CD14-positive monocyte (primary cell): ENCODE data around the gene KMT2B. TPM values are rescaled to one million over a fixed set of nuclear protein-coding genes. Genes with fewer than 3 reads are reported as not detected.

Experiments
- DNase-seq, 3 donors: peaks; one replicate each; pipeline ENCODE4 v3.0.0-alpha.2; 2011 to 2022
- H2AFZ ChIP-seq: 2 replicates; pipeline ENCODE4 v1.6.0; 2012; ENCODE audit warnings: mild to moderate bottlenecking, low read depth, low read length, inconsistent platforms; ENCODE audit not compliant: insufficient read depth, poor library complexity, severe bottlenecking
- H3K27ac ChIP-seq, 2 donors: 1 replicate in 1 of 2; 2 replicates in 1 of 2; pipeline ENCODE4 v1.5.1; 2012 to 2013; ENCODE audit warnings: low read length in 2 of 2, control low read depth in 1 of 2, inconsistent platforms in 1 of 2, low read depth in 1 of 2, mild to moderate bottlenecking in 1 of 2
- H3K27me3 ChIP-seq, 2 donors: one replicate each; pipeline versions ENCODE4 v1.6.0 to v1.6.1; 2011 to 2013; ENCODE audit warnings: low read length in 2 of 2; ENCODE audit not compliant: control insufficient read depth in 2 of 2, insufficient read depth in 2 of 2
- H3K36me3 ChIP-seq, 2 donors: replicated peaks in 1 of 2; 1 replicate in 1 of 2; 2 replicates in 1 of 2; pipeline versions ENCODE4 v1.5.1 to v1.6.1; 2012 to 2013; ENCODE audit warnings: low read length in 2 of 2, control low read depth in 1 of 2, inconsistent platforms in 1 of 2, mild to moderate bottlenecking in 1 of 2; ENCODE audit not compliant: insufficient read depth in 2 of 2, control insufficient read depth in 1 of 2
- H3K4me1 ChIP-seq, 2 donors: 1 replicate in 1 of 2; 2 replicates in 1 of 2; pipeline versions ENCODE4 v1.5.1 to v1.6.1; 2012 to 2013; ENCODE audit warnings: low read length in 2 of 2, control low read depth in 1 of 2, inconsistent platforms in 1 of 2, mild to moderate bottlenecking in 1 of 2, moderate library complexity in 1 of 2; ENCODE audit not compliant: insufficient read depth in 2 of 2, control insufficient read depth in 1 of 2
- H3K4me2 ChIP-seq: replicated peaks from 2 replicates; pipeline ENCODE3; 2012; ENCODE audit warnings: low read length, moderate library complexity, mild to moderate bottlenecking; ENCODE audit not compliant: poor library complexity, severe bottlenecking; ENCODE audit errors: extremely low read depth
- H3K4me3 ChIP-seq, 3 experiments: fragments of 200-600 bp in 1 of 3; sonication (generic) in 1 of 3; replicated peaks in 1 of 3; 1 replicate in 2 of 3; 2 replicates in 1 of 3; pipeline ENCODE4 v1.5.1; 2011 to 2013; ENCODE audit warnings: low read length in 3 of 3, mild to moderate bottlenecking in 3 of 3, control low read depth in 2 of 3, low read depth in 2 of 3, inconsistent platforms in 1 of 3, moderate library complexity in 1 of 3
- H3K79me2 ChIP-seq: 2 replicates; pipeline ENCODE4 v1.6.0; 2012; ENCODE audit warnings: mild to moderate bottlenecking, control low read depth, inconsistent platforms, low read length, moderate library complexity; ENCODE audit not compliant: insufficient read depth
- H3K9ac ChIP-seq: 2 replicates; pipeline ENCODE4 v1.6.0; 2017; ENCODE audit warnings: low read length, mild to moderate bottlenecking; ENCODE audit not compliant: insufficient read depth, poor library complexity, severe bottlenecking
- H3K9me3 ChIP-seq, 2 donors: replicated peaks in 1 of 2; 1 replicate in 1 of 2; 2 replicates in 1 of 2; pipeline versions ENCODE4 v1.5.1 to v1.6.1; 2012 to 2013; ENCODE audit warnings: low read length in 2 of 2, control low read depth in 1 of 2; ENCODE audit not compliant: control insufficient read depth in 1 of 2, insufficient read depth in 1 of 2
- H4K20me1 ChIP-seq: 2 replicates; pipeline ENCODE4 v1.6.0; 2012; ENCODE audit warnings: mild to moderate bottlenecking, low read length, control low read depth, moderate library complexity; ENCODE audit not compliant: insufficient read depth
- H3K27ac Mint-ChIP-seq, 7 donors: one replicate each; pipeline ENCODE4 v1.8.0; 2020; ENCODE audit warnings: mild to moderate bottlenecking in 7 of 7, mixed read lengths in 7 of 7, moderate library complexity in 6 of 7, inconsistent platforms in 2 of 7
- H3K27me3 Mint-ChIP-seq, 3 donors: one replicate each; pipeline ENCODE4 v1.8.0; 2021 to 2022; ENCODE audit warnings: low read depth in 3 of 3, mild to moderate bottlenecking in 3 of 3, mixed read lengths in 3 of 3, moderate library complexity in 3 of 3, inconsistent platforms in 1 of 3
- H3K36me3 Mint-ChIP-seq, 2 donors: one replicate each; pipeline ENCODE4 v1.8.0; 2020; ENCODE audit warnings: mixed read lengths in 2 of 2, inconsistent platforms in 1 of 2, mild to moderate bottlenecking in 1 of 2
- H3K4me1 Mint-ChIP-seq: one replicate; pipeline ENCODE4 v1.8.0; 2020; ENCODE audit warnings: mild to moderate bottlenecking, mixed read lengths
- H3K4me3 Mint-ChIP-seq, 2 donors: one replicate each; pipeline ENCODE4 v1.8.0; 2020; ENCODE audit warnings: mild to moderate bottlenecking in 2 of 2, mixed read lengths in 2 of 2, moderate library complexity in 1 of 2
- H3K9me3 Mint-ChIP-seq, 7 donors: one replicate each; pipeline ENCODE4 v1.8.0; 2020 to 2022; ENCODE audit warnings: mixed read lengths in 7 of 7, mild to moderate bottlenecking in 6 of 7, moderate library complexity in 6 of 7, inconsistent platforms in 2 of 7
- WGBS: methylation state at CpG from one replicate; pipeline ENCODE4 v1.1.5; 2013; ENCODE audit warnings: missing lambda C conversion rate; ENCODE audit not compliant: insufficient coverage; 5-methylcytosine and 5-hydroxymethylcytosine counted together
- intact Hi-C, 2 donors: fragments of 100-400 bp; cut with micrococcal nuclease; formaldehyde crosslinking; loops; one replicate each; pipeline versions ENCODE4 v1.15.0 to v1.15.1; 2023
- polyA plus RNA-seq, 3 donors: library from polyadenylated mRNA; depleted of rRNA in 1 of 3; unstranded in 2 of 3; stranded (reverse) in 1 of 3; fragments of 300-500 nt in 2 of 3; fragments of >200 nt in 1 of 3; fragmentation: Illumina TruSeq in 2 of 3; gene quantifications; 1 replicate in 2 of 3; 2 replicates in 1 of 3; pipeline ENCODE4 v1.2.3, GENCODE V29; 2012 to 2021
- TF ChIP-seq, protein P1 (sequence below): fragments of 200-600 bp; IDR thresholded peaks from one replicate; pipeline ENCODE4 v1.8.0; 2022; ENCODE audit warnings: antibody characterized with exemption, mild to moderate bottlenecking

KMT2B gene
- polyA plus RNA-seq, 3 donors, result 0.32 to 63.6 (median 0.65) TPM

DNA sequence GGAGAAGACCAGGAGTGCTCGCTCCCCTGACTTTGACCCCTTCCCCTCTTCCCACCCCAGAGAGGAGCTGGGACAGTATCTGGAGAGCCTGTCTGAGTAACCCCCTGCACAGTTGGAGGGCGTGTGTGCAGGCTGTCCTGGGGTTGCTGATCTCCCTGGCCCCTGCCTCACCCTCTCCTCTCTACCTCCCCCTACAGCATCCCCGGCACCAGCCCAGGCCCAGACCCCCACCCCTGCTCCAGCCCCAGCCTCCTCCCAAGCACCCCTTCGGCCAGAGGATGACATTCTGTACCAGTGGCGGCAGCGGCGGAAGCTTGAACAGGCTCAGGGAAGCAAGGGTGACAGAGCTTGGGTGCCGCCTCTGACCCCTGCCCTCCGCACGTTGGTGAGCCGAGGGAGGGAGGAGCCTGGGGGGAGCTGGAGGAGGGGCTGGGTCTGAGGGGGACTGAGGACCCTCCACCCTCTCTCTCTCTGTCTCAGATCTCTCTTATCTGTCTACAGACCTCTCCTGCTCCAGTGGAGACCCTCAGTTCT, 48.8 kb downstream of the KMT2B start:
- H3K4me2 ChIP-seq, result no peak overlapping the region
- H2AFZ ChIP-seq, result no peak overlapping the region
- H4K20me1 ChIP-seq, result no peaks in the 10 kb centered on the region
- 100% methylated on average over 2 of the region's 11 CpGs for WGBS
- no peaks in the 10 kb centered on the region for H3K27me3 ChIP-seq
- peaks cover 12 to 31% of the 10 kb centered on the region in 2 donors for H3K36me3 ChIP-seq
- H3K9me3 Mint-ChIP-seq, result peaks cover 0 to 2% (median 0%) of the 10 kb centered on the region in 7 donors
- no peaks in the 10 kb centered on the region for H3K79me2 ChIP-seq
- no peak for DNase-seq
- no peaks in the 10 kb centered on the region for H3K27me3 Mint-ChIP-seq
- no peaks in the 10 kb centered on the region for H3K9me3 ChIP-seq
- no peak overlapping the region for H3K27ac Mint-ChIP-seq
- no peaks in the 10 kb centered on the region for H3K4me1 ChIP-seq
- H3K4me3 Mint-ChIP-seq, result no peak overlapping the region
- no peak overlapping the region for H3K4me3 ChIP-seq
- TF ChIP-seq, protein P1, sequence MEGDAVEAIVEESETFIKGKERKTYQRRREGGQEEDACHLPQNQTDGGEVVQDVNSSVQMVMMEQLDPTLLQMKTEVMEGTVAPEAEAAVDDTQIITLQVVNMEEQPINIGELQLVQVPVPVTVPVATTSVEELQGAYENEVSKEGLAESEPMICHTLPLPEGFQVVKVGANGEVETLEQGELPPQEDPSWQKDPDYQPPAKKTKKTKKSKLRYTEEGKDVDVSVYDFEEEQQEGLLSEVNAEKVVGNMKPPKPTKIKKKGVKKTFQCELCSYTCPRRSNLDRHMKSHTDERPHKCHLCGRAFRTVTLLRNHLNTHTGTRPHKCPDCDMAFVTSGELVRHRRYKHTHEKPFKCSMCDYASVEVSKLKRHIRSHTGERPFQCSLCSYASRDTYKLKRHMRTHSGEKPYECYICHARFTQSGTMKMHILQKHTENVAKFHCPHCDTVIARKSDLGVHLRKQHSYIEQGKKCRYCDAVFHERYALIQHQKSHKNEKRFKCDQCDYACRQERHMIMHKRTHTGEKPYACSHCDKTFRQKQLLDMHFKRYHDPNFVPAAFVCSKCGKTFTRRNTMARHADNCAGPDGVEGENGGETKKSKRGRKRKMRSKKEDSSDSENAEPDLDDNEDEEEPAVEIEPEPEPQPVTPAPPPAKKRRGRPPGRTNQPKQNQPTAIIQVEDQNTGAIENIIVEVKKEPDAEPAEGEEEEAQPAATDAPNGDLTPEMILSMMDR, result no peak
- no peaks in the 10 kb centered on the region for H3K4me1 Mint-ChIP-seq
- H3K9ac ChIP-seq, result no peak overlapping the region
- H3K36me3 Mint-ChIP-seq, result peaks cover 30 to 60% of the 10 kb centered on the region in 2 donors
- H3K27ac ChIP-seq, result no peak overlapping the region
- intact Hi-C loops, result no loop called here

DNA sequence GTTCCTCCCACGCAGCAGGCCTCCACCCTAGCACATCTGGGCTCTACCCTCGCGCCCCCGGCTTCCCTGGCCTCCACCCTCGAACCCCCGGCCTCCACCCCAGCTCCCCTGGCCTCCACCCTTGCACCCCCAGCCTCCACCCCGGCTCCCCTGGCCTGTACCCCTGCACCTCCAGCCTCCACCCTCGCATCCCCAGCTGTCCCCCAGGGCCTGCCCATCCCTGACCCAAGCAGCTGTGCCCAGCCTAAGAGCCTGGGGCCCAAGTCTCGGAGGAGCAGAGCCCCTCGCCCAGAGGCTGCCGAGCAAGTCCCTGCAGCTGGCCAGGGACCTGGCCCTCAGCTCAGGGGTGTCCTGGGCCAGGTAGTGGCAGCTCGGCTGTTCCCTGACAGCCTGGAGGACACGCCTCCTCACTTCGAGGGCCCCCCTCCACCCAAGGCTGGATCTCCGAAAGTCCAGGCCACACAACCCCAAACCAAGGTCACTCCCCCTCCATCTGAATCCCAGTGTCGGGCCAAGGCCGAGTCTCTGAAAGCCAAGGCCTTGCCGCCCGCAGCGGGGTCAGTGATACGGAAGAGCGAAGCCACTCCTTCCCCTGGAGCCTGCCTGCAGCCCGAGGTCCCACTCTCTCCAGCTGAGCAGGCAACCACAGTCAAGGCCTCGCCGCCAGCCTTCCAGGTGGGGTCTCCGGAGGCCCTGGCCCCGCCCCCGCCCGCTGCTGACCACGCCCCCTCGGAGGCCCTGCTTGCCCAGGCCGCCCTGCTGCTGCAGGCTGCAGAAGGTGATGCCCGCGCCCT, 49.7 kb downstream of the KMT2B start:
- TF ChIP-seq, protein P1, result no peak
- H3K9ac ChIP-seq, result no peak overlapping the region
- Mint-ChIP-seq H3K27me3 (no peaks in the 10 kb centered on the region), H3K36me3 (peaks cover 24 to 53% of the 10 kb centered on the region in 2 donors), H3K4me1 (no peaks in the 10 kb centered on the region), H3K9me3 (peaks cover 0 to 2% (median 0%) of the 10 kb centered on the region in 7 donors), H3K27ac (peak overlapping the region in 1 of 7 donors; percentile 10), H3K4me3 (no peak overlapping the region)
- 79% methylated on average over 27 of the region's 34 CpGs for WGBS
- no peak for DNase-seq
- H3K4me2 ChIP-seq, result no peak overlapping the region
- H3K79me2 ChIP-seq, result no peaks in the 10 kb centered on the region
- H3K4me1 ChIP-seq, result no peaks in the 10 kb centered on the region
- no peaks in the 10 kb centered on the region for H3K9me3 ChIP-seq
- peaks cover 8 to 22% of the 10 kb centered on the region in 2 donors for H3K36me3 ChIP-seq
- no peaks in the 10 kb centered on the region for H3K27me3 ChIP-seq
- no peak overlapping the region for H3K4me3 ChIP-seq
- no peaks in the 10 kb centered on the region for H4K20me1 ChIP-seq
- H3K27ac ChIP-seq, result no peak overlapping the region
- no peak overlapping the region for H2AFZ ChIP-seq
- intact Hi-C loops, result no loop called here
